ENCODE data around the gene CHMP3.

Gene CHMP3

DNA sequence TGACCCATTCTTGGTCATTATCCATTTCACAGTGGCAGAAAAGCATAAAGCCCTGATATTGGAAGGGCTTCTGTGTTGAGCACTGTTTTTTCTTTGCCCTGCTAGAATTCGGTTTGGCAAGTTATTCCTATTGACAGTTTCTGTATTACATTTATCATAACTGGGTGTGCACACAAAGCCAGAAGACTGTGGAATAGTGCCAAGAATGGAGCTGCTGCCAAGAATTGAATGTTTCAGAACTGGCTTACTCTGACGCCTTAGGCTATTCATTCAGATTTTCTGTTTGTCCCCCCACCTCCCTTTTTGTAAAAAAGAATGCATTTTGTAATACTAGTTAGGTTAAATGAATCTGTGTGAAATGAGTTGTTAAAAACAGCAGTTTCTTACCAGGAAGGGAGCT lies 109.4 kb downstream of the CHMP3 start:
- Histone ChIP-seq H3K9me3 (ENCODE audit: control insufficient read depth, insufficient read depth, low read length) (no peaks in the 10 kb centered on the region), H3K4me2 (ENCODE audit: low read length) (no peak overlapping the region), H3K9me2 (replicated peaks; ENCODE audit: control insufficient read depth, low read length) (no peaks in the 10 kb centered on the region), H3K27ac (ENCODE audit: low read depth, low read length) (no peak overlapping the region), H3K79me2 (ENCODE audit: control insufficient read depth, low read length) (peaks cover 10% of the 10 kb centered on the region; the same call in 1 of the 2 replicates), H3K27me3 (ENCODE audit: control insufficient read depth, low read length) (no peaks in the 10 kb centered on the region), H3K4me1 (ENCODE audit: control insufficient read depth, low read length) (no peaks in the 10 kb centered on the region), H3F3A (ENCODE audit: control insufficient read depth, insufficient read depth) (no peaks in the 10 kb centered on the region), H3K4me3 (ENCODE audit: low read length) (no peak overlapping the region), H4K20me1 (ENCODE audit: control insufficient read depth, insufficient read depth, low read depth, low read length) (no peaks in the 10 kb centered on the region), H3K36me3 (ENCODE audit: control insufficient read depth, low read length) (peaks cover 94% of the 10 kb centered on the region)
- TF ChIP-seq, protein P1, sequence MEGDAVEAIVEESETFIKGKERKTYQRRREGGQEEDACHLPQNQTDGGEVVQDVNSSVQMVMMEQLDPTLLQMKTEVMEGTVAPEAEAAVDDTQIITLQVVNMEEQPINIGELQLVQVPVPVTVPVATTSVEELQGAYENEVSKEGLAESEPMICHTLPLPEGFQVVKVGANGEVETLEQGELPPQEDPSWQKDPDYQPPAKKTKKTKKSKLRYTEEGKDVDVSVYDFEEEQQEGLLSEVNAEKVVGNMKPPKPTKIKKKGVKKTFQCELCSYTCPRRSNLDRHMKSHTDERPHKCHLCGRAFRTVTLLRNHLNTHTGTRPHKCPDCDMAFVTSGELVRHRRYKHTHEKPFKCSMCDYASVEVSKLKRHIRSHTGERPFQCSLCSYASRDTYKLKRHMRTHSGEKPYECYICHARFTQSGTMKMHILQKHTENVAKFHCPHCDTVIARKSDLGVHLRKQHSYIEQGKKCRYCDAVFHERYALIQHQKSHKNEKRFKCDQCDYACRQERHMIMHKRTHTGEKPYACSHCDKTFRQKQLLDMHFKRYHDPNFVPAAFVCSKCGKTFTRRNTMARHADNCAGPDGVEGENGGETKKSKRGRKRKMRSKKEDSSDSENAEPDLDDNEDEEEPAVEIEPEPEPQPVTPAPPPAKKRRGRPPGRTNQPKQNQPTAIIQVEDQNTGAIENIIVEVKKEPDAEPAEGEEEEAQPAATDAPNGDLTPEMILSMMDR (IDR thresholded peaks at IDR 0.05; ENCODE audit: low read depth, low read length, poor library complexity, severe bottlenecking): no peak
- TF ChIP-seq EZH2phosphoT487 (IDR thresholded peaks at IDR 0.05; ENCODE audit: borderline replicate concordance, low read length): no peak

All from DOHH2 (cell line).